ENCODE measurements around the gene YTHDC2.
A peak's percentile ranks its signal among the peaks of the same experiment; 100 is the strongest.

Gene YTHDC2

DNA sequence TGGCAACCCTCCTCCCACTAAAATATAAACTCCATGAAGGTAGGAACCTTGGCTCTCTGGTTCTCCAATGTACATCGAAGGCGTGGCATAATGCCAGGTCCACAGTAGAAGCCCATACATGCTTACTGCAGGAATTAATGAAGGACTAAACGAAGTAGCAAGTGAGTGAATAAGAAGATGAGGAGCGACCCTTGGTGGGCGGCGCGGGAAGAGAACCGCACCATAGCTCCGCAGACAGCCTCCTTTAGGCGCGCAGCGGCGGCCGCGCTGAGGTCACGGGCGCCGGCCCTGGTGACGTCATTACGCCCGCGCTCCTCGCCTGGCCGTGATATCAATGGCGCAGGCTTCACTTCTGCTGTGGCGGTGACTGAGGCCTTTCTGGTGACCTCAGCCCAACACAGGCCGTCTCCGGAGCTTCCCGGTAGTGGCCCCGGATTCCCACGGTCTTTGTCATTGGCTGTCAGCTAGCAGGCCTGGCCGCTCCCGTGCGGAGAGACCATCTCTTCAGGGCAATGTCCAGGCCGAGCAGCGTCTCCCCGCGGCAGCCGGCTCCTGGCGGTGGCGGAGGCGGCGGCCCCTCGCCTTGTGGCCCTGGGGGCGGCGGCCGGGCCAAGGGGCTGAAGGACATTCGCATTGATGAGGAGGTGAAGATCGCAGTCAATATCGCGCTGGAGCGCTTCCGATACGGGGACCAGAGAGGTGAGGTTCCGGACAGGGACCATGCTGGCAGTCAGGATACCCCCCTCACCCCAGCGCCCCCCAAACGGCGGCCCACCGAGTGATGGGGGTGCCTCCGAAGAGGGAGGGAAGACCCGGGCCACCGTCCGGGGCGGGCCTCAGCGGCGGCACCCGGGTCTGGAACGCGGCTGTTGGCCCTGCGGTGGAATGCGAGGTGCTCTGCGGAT lies at the start of gene YTHDC2:
Gene YTHDC2, plus strand, starts transcription at position 311 of the 905 bp plus-strand sequence. Its CDS starts 202 bp downstream, at position 513.
- ATAC-seq (peak; percentile 98), DNase-seq (ENCODE audit: low spot score in 2 of 2) (peak; percentile 82 to 90)
- Mint-ChIP-seq H3K4me1 (peaks cover 25% of the 10 kb centered on the region), H3K4me3 (peak within 1 kb of the TSS; percentile 78), H3K9me3 (no peaks in the 10 kb centered on the region), H3K36me3 (peaks cover 20% of the 10 kb centered on the region), H3K27ac (peak within 1 kb of the TSS; percentile 87)

DNA sequence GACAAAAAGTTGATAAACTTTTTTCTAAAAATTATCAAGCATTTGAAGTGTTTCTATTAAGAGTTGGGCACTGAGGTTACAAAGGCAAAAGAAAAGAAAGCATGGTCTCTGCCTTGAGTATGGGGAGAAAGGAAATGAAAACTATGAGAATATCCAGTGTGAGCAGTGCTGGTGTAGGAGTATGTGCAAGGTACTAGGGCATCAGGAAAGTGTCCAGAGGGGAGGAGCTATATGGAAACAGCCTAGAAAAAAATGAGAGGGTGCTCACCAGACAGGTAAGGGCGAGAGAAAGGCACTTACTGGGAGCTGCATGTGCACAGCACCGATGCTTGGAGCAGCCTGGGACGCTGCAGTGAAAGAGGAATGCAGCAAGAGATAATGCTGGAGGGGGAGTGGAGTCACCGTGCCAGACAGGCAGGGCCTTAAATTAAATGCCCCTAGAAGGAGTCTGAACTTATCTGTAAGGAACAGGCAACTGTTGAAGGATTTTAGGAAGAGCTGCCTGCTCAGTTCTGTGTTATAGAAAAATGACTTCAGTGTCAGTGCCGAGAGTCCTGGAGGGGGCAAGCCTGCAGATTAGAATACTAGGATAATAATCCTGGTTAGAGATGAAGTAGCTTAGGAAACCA lies 39.3 kb upstream of the YTHDC2 start:
- no peak for DNase-seq (ENCODE audit: low spot score in 2 of 2)
- H3K27ac Mint-ChIP-seq = no peak overlapping the region
- H3K4me3 Mint-ChIP-seq = no peak overlapping the region
- no peak for ATAC-seq
- no peaks in the 10 kb centered on the region for H3K36me3 Mint-ChIP-seq
- H3K4me1 Mint-ChIP-seq = no peaks in the 10 kb centered on the region
- no peaks in the 10 kb centered on the region for H3K9me3 Mint-ChIP-seq

GRCh38 chr5:113478691-113479090 lies 34.8 kb upstream of the YTHDC2 start:
- no peak for DNase-seq (ENCODE audit: low spot score in 2 of 2)
- H3K4me1 Mint-ChIP-seq = no peaks in the 10 kb centered on the region
- no peak for ATAC-seq
- H3K27ac Mint-ChIP-seq = no peak overlapping the region
- H3K4me3 Mint-ChIP-seq = no peak overlapping the region
- no peaks in the 10 kb centered on the region for H3K9me3 Mint-ChIP-seq
- H3K36me3 Mint-ChIP-seq = no peaks in the 10 kb centered on the region

GRCh38 chr5:113480243-113480642 lies 33.3 kb upstream of the YTHDC2 start:
- Mint-ChIP-seq H3K9me3 (no peaks in the 10 kb centered on the region), H3K4me3 (no peak overlapping the region), H3K27ac (no peak overlapping the region), H3K36me3 (no peaks in the 10 kb centered on the region), H3K4me1 (no peaks in the 10 kb centered on the region)
- DNase-seq (ENCODE audit: low spot score in 2 of 2) (no peak), ATAC-seq (no peak)

- DNase-seq (ENCODE audit: low spot score in 2 of 2) (no peak), ATAC-seq (peak; percentile 35)
- peaks cover 10% of the 10 kb centered on the region for H3K9me3 Mint-ChIP-seq
- no peak overlapping the region for H3K27ac Mint-ChIP-seq
- no peaks in the 10 kb centered on the region for H3K36me3 Mint-ChIP-seq
- peak overlapping the region; percentile 74 for H3K4me3 Mint-ChIP-seq
- H3K4me1 Mint-ChIP-seq = peaks cover 22% of the 10 kb centered on the region
Measured at GRCh38 chr5:113487416-113487780, 26.1 kb upstream of the YTHDC2 start.

GRCh38 chr5:113487781-113488644 lies 25.5 kb upstream of the YTHDC2 start, which contains the start of gene MCC:
TSS of gene MCC (minus strand) at chr5:113488453.
- Mint-ChIP-seq H3K9me3 (peaks cover 10% of the 10 kb centered on the region), H3K27ac (no peak within 1 kb of the TSS), H3K4me1 (peaks cover 22% of the 10 kb centered on the region), H3K4me3 (peak within 1 kb of the TSS; percentile 74), H3K36me3 (no peaks in the 10 kb centered on the region)
- DNase-seq (ENCODE audit: low spot score in 2 of 2) (peak in 1 of 2 donors; percentile 58), ATAC-seq (peak; percentile 71)

DNA sequence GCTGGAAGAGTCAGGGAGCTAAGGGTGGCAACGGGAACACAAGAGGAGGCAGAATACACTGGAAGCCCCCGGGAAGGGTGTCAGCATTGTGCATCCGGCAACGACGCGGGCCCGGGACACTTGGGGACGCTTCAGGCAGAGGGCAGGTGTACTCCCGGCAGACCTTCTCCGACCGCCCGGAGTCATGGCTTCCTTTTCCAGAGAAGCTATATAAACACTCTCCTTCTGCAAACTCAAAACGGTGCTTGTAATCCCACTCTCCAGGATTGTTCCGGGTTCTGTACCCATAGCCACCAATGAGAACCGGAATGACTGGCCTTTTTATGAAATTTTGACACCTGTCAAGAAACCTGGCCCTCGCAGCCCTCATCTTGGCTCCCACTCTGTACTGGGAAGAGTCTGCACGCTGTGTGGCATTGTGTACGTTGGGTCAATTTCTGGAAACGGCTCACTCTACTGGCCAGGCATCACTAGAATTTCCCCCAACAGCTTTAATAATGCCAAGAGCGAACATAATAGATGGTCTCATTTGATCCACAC lies 24.8 kb upstream of the YTHDC2 start:
- peak; percentile 17 for ATAC-seq
- DNase-seq (ENCODE audit: low spot score in 2 of 2) = no peak
- H3K4me1 Mint-ChIP-seq = peaks cover 22% of the 10 kb centered on the region
- H3K27ac Mint-ChIP-seq = no peak overlapping the region
- H3K9me3 Mint-ChIP-seq = peaks cover 10% of the 10 kb centered on the region
- no peaks in the 10 kb centered on the region for H3K36me3 Mint-ChIP-seq
- H3K4me3 Mint-ChIP-seq = peak overlapping the region; percentile 74

GRCh38 chr5:113489299-113489698 lies 24.2 kb upstream of the YTHDC2 start:
- H3K9me3 Mint-ChIP-seq = peaks cover 10% of the 10 kb centered on the region
- ATAC-seq = peak; percentile 58
- DNase-seq (ENCODE audit: low spot score in 2 of 2) = no peak
- H3K4me3 Mint-ChIP-seq = peak overlapping the region; percentile 74
- H3K4me1 Mint-ChIP-seq = peaks cover 22% of the 10 kb centered on the region
- H3K27ac Mint-ChIP-seq = no peak overlapping the region
- H3K36me3 Mint-ChIP-seq = no peaks in the 10 kb centered on the region

GRCh38 chr5:113490317-113490716 lies 23.2 kb upstream of the YTHDC2 start:
- Mint-ChIP-seq H3K4me3 (no peak overlapping the region), H3K9me3 (peaks cover 10% of the 10 kb centered on the region), H3K27ac (no peak overlapping the region), H3K4me1 (peaks cover 22% of the 10 kb centered on the region), H3K36me3 (no peaks in the 10 kb centered on the region)
- DNase-seq (ENCODE audit: low spot score in 2 of 2) = no peak
- ATAC-seq = no peak

- no peak for ATAC-seq
- no peak overlapping the region for H3K4me3 Mint-ChIP-seq
Measured at GRCh38 chr5:113491022-113491421, 22.5 kb upstream of the YTHDC2 start.

DNA sequence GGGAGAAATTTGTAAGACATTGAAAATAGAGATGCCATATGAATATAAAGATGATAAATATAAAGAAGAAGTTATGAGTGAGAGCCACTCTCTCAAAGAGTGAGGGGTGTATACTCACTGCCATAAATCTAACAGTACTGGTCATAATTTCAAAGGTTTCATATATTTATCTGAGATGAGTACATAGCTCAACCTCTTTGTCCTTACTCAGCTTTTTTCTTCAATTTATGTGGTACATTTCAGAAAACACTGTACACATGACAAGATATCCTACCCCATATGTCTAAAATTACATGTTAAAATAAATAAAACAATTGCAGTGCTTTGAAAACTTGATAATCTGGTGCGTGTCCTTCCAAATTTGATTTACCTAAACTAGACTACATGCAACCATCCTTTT lies 20.0 kb upstream of the YTHDC2 start:
- peaks cover 10% of the 10 kb centered on the region for H3K9me3 Mint-ChIP-seq
- peaks cover 11% of the 10 kb centered on the region for H3K4me1 Mint-ChIP-seq
- ATAC-seq = no peak
- H3K36me3 Mint-ChIP-seq = no peaks in the 10 kb centered on the region
- DNase-seq (ENCODE audit: low spot score in 2 of 2) = no peak
- H3K27ac Mint-ChIP-seq = no peak overlapping the region
- no peak overlapping the region for H3K4me3 Mint-ChIP-seq

More at GRCh38 chr5:113491022-113491421, 22.5 kb upstream of the YTHDC2 start:
- H3K27ac Mint-ChIP-seq = no peak overlapping the region
- peaks cover 10% of the 10 kb centered on the region for H3K9me3 Mint-ChIP-seq
- no peaks in the 10 kb centered on the region for H3K36me3 Mint-ChIP-seq
- DNase-seq (ENCODE audit: low spot score in 2 of 2) = no peak
- H3K4me1 Mint-ChIP-seq = peaks cover 22% of the 10 kb centered on the region

DNA sequence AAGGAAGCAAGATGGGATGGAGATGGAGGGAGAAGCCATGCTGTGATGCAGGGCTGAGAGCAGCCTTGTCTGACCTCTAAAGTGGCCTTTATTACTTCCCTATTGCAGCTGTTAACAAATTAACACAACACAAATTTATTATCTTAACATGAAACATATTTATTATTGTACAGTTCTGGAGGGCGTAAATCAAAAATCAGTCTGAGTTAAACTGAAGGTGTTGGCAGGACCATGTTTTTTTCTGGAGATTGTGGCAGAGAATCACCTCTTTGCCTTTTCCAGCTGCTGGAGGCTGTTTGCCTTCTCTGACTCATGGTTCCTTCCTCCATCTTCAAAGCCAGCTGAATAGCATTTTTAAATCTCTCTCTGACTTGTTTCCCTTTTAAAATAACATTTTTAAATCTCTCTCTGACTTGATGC lies 18.1 kb upstream of the YTHDC2 start:
- ATAC-seq = no peak
- H3K4me1 Mint-ChIP-seq = no peaks in the 10 kb centered on the region
- H3K36me3 Mint-ChIP-seq = no peaks in the 10 kb centered on the region
- DNase-seq (ENCODE audit: low spot score in 2 of 2) = no peak
- H3K27ac Mint-ChIP-seq = no peak overlapping the region
- no peak overlapping the region for H3K4me3 Mint-ChIP-seq
- peaks cover 6% of the 10 kb centered on the region for H3K9me3 Mint-ChIP-seq

DNA sequence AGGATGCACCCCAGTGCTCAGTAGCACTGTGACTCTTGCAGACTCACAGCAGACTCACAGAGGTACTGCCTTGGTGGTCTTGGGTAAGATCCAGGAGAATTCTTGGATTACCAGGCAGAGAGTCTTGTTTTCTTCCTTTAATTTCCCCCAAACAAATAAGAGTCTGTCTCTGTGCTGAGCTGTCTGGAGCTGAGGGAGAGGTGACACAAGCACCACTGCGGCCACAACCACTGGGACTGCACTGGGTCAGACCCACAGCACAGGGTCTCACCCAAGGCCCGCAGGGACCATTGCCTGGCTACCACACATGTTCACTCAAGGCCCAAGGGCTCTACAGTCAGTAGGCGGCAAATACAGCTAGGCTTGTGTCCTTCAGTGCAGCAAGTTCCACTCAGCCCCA lies 11.4 kb upstream of the YTHDC2 start:
- H3K4me3 Mint-ChIP-seq = no peak overlapping the region
- H3K27ac Mint-ChIP-seq = no peak overlapping the region
- DNase-seq (ENCODE audit: low spot score in 2 of 2) (no peak), ATAC-seq (no peak)
- H3K36me3 Mint-ChIP-seq = no peaks in the 10 kb centered on the region
- H3K9me3 Mint-ChIP-seq = no peaks in the 10 kb centered on the region
- H3K4me1 Mint-ChIP-seq = no peaks in the 10 kb centered on the region

GRCh38 chr5:113503146-113503545 lies 10.3 kb upstream of the YTHDC2 start:
- Mint-ChIP-seq H3K36me3 (no peaks in the 10 kb centered on the region), H3K9me3 (no peaks in the 10 kb centered on the region), H3K4me3 (no peak overlapping the region), H3K27ac (no peak overlapping the region), H3K4me1 (no peaks in the 10 kb centered on the region)
- DNase-seq (ENCODE audit: low spot score in 2 of 2) (no peak), ATAC-seq (no peak)

DNA sequence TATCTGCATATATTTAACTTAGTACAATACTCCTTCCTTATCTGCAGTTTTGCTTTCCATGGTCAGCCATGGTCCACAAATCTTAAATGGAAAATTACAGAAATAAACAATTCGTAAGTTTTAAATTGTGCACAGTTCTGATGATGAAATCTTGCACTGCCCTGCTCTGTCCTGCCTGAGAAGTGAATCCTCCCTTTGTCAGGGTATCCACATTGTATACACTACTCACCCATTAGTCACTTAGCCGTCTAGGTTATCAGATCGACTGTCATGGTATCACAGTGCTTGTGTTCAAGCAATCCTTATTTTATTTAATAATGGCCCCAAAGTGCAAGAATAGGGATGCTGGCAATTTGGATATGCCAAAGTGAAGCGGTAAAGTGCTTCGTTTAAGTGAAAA lies 8.3 kb upstream of the YTHDC2 start:
- H3K36me3 Mint-ChIP-seq = no peaks in the 10 kb centered on the region
- no peak overlapping the region for H3K4me3 Mint-ChIP-seq
- H3K4me1 Mint-ChIP-seq = no peaks in the 10 kb centered on the region
- H3K9me3 Mint-ChIP-seq = no peaks in the 10 kb centered on the region
- DNase-seq (ENCODE audit: low spot score in 2 of 2) (no peak), ATAC-seq (no peak)
- no peak overlapping the region for H3K27ac Mint-ChIP-seq

Measured in stimulated activated effector memory CD8-positive, alpha-beta T cell treated with anti-CD3 and anti-CD28 coated beads, Interleukin-12 subunit alpha, Interleukin-12 subunit beta, amount 100 ng/mL, for 72 hours (primary cell).